K562 (cell line): ENCODE results near the gene ASPHD1.

ENCODE experiments used
- CREBBP ChIP-seq: IDR thresholded peaks from one replicate; pipeline ENCODE4 v1.6.1; 2012; ENCODE audit warnings: low read depth, mild to moderate bottlenecking, control low read depth, inconsistent platforms, low read length
- CTCF ChIP-seq, 3 experiments: IDR thresholded peaks in 2 of 3; conservative IDR thresholded peaks in 1 of 3; 2 replicates each; pipeline ENCODE4 v1.5.1; 2011 to 2012; ENCODE audit warnings: low read length in 3 of 3, mild to moderate bottlenecking in 3 of 3, control low read depth in 2 of 3, improper control_type of control experiment in 1 of 3, inconsistent platforms in 1 of 3, low read depth in 1 of 3, mixed read lengths in 1 of 3, moderate library complexity in 1 of 3; ENCODE audit not compliant: insufficient read depth in 2 of 3
- HBP1 ChIP-seq: fragments of 450-650 bp; formaldehyde crosslinking; IDR thresholded peaks from 2 replicates; pipeline ENCODE4 v1.4.0; 2022; ENCODE audit warnings: missing genetic modification characterization
- MTA1 ChIP-seq: fragments of 450-650 bp; IDR thresholded peaks from 2 replicates; pipeline ENCODE4 v1.6.1; 2017; ENCODE audit warnings: borderline replicate concordance
- NRF1 ChIP-seq, 2 experiments: fragments of 450-650 bp; IDR thresholded peaks in 1 of 2; conservative IDR thresholded peaks in 1 of 2; 2 replicates each; pipeline ENCODE4 v1.6.1; 2014; ENCODE audit warnings: mild to moderate bottlenecking in 2 of 2
- SMARCC2 ChIP-seq: fragments of 450-650 bp; IDR thresholded peaks from 2 replicates; pipeline ENCODE4 v1.6.1; 2017; ENCODE audit warnings: antibody characterized with exemption, moderate library complexity, mild to moderate bottlenecking, low read depth
- SP2 ChIP-seq: IDR thresholded peaks from 2 replicates; pipeline ENCODE4 v1.6.1; 2011; ENCODE audit warnings: mild to moderate bottlenecking, low read depth, low read length, moderate library complexity; ENCODE audit not compliant: poor library complexity, severe bottlenecking; ENCODE audit errors: extremely low read depth
- TBL1XR1 ChIP-seq, 2 experiments: IDR thresholded peaks; 2 replicates each; pipeline ENCODE4 v1.6.1; 2012; ENCODE audit warnings: improper control_type of control experiment in 2 of 2, low read length in 2 of 2, mild to moderate bottlenecking in 1 of 2
- WHSC1 ChIP-seq: IDR thresholded peaks from one replicate; pipeline ENCODE4 v1.6.1; 2012; ENCODE audit warnings: low read length, control low read depth, inconsistent platforms
- ZHX1 ChIP-seq: fragments of 150-350 bp; conservative IDR thresholded peaks from 2 replicates; pipeline ENCODE4 v1.6.1; 2014; ENCODE audit warnings: low read length
- ZNF274 ChIP-seq: IDR thresholded peaks from 2 replicates; pipeline ENCODE4 v1.6.1; 2011; ENCODE audit warnings: low read depth, mild to moderate bottlenecking, low read length, moderate library complexity, borderline replicate concordance
- ZNF318 ChIP-seq, 2 experiments: fragments of 450-650 bp; IDR thresholded peaks; 2 replicates each; pipeline ENCODE4 v1.6.1; 2016; ENCODE audit warnings: mild to moderate bottlenecking in 2 of 2, borderline replicate concordance in 1 of 2, low read depth in 1 of 2, moderate library complexity in 1 of 2

GRCh38 chr16:29907973-29908372 lies 7.7 kb downstream of the ASPHD1 start:
- TF ChIP-seq NRF1 (conservative IDR thresholded peaks at IDR 0.05 in 1 of 2, IDR thresholded peaks at IDR 0.05 in 1 of 2) (no peak), CTCF (IDR thresholded peaks at IDR 0.05 in 2 of 3, conservative IDR thresholded peaks at IDR 0.05 in 1 of 3; ENCODE audit: insufficient read depth in 2 of 3, low read depth in 1 of 3, low read length in 3 of 3) (no peak), HBP1 (no peak), TBL1XR1 (IDR thresholded peaks at IDR 0.05; ENCODE audit: low read length in 2 of 2) (no peak), SP2 (no peak), MTA1 (no peak), WHSC1 (no peak), ZHX1 (no peak), SMARCC2 (no peak), ZNF274 (no peak), CREBBP (no peak), ZNF318 (IDR thresholded peaks at IDR 0.05; ENCODE audit: borderline replicate concordance in 1 of 2, low read depth in 1 of 2) (no peak)
